Suprapubic skin (tissue), 4 donors: Measurements from ENCODE around the gene TMEM94.

ENCODE experiments used
- POLR2A ChIP-seq, 2 donors: fragments of 450-650 bp; IDR thresholded peaks; one replicate each; pipeline ENCODE4 v1.6.1; 2017; ENCODE audit warnings: antibody characterized with exemption in 2 of 2, mild to moderate bottlenecking in 2 of 2, moderate library complexity in 2 of 2
- POLR2AphosphoS5 ChIP-seq, 3 donors: sonication (generic); formaldehyde crosslinking; IDR thresholded peaks; one replicate each; pipeline ENCODE4 v1.6.1; 2017; ENCODE audit warnings: antibody characterized with exemption in 3 of 3
- TF ChIP-seq, protein P1 (sequence below), 2 donors: fragments of 200-600 bp in 1 of 2; fragments of 450-650 bp in 1 of 2; sonication (generic) in 1 of 2; IDR thresholded peaks; one replicate each; pipeline ENCODE4 v1.5.1; 2016 to 2019; ENCODE audit warnings: antibody characterized with exemption in 2 of 2, mild to moderate bottlenecking in 1 of 2, moderate library complexity in 1 of 2

DNA sequence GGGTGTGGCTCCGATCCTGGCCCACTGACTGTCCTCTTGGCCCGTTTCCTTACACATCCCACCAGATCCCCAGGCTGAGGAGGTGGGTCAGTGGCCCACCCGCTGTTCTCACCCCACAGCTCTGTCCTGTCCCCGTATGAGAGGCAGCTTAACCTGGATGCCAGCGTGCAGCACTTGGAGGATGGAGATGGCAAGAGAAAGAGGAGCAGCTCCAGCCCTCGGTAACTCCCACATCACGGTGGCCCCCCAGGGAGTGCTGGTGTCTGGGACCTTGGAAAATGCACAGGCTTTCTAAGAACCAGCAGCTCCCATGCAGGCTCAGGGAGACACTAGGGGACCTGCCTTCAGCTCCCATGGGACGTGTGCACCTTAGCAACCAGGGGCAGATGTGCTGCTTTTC lies 64.9 kb downstream of the TMEM94 start:
- no peak for TF ChIP-seq POLR2A (IDR thresholded peaks at IDR 0.05)
- TF ChIP-seq, protein P1, sequence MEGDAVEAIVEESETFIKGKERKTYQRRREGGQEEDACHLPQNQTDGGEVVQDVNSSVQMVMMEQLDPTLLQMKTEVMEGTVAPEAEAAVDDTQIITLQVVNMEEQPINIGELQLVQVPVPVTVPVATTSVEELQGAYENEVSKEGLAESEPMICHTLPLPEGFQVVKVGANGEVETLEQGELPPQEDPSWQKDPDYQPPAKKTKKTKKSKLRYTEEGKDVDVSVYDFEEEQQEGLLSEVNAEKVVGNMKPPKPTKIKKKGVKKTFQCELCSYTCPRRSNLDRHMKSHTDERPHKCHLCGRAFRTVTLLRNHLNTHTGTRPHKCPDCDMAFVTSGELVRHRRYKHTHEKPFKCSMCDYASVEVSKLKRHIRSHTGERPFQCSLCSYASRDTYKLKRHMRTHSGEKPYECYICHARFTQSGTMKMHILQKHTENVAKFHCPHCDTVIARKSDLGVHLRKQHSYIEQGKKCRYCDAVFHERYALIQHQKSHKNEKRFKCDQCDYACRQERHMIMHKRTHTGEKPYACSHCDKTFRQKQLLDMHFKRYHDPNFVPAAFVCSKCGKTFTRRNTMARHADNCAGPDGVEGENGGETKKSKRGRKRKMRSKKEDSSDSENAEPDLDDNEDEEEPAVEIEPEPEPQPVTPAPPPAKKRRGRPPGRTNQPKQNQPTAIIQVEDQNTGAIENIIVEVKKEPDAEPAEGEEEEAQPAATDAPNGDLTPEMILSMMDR (IDR thresholded peaks at IDR 0.05), result no peak
- TF ChIP-seq POLR2AphosphoS5 (IDR thresholded peaks at IDR 0.05), result no peak
